Measurements from ENCODE around the gene TMEM63C. TPM values are rescaled to one million over a fixed set of nuclear protein-coding genes. Genes with fewer than 3 reads are reported as not detected.

Gene TMEM63C
- polyA plus RNA-seq, 1 donor from 2014 or later = 11.1 TPM

DNA sequence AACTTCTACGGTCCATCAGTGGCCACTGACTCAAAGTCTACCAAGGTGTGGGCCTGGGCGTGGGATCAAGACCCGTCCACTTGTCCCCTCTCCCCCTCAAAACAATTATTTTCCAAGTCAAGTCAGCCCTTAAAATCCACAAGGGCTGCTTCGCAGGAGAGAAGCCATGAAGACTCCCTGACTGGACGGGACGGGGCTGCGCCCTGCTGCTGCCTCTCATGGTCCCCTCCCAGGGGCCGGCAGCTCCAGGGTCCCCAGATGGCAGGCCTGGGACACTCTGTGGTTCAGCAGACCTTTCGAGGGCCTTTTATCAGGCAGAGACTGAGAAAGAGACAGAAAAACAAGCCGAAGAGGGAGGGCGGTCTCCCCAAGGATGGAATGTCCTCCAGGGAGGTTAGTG is 78.6 kb downstream of the TMEM63C start:
- H2AFZ ChIP-seq (ENCODE audit: low read depth, low read length) = no peak overlapping the region

DNA sequence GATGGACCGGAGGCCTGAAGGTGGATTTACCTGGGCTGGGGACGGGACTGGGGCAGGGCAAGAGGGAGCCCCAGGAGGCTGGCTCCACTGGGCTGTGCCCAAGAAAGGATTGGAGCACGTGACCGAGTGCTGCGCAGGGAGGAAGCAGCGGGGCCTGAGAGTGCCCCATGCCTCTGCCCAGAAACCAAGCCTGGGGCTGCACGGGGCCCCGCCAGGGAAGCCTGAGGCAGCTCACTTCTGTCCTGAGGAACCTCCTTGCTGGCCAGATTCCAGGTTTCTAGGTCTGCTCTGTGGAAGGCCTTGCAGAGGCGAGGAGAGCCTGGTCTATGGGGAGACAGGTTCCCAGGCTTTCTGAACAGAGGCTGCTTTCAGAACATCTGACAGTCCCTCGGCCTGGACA is 79.0 kb downstream of the TMEM63C start:
- no peak overlapping the region for H3K9ac ChIP-seq (ENCODE audit: low read length)
- H3K4me2 ChIP-seq (ENCODE audit: low read length) = no peak overlapping the region
- H3K27ac ChIP-seq (ENCODE audit: low read length) = no peak overlapping the region
- H3K9me3 ChIP-seq (ENCODE audit: low read length) = no peaks in the 10 kb centered on the region
- no peak overlapping the region for H2AFZ ChIP-seq (ENCODE audit: low read depth, low read length)
- no peaks in the 10 kb centered on the region for H3K27me3 ChIP-seq (ENCODE audit: insufficient read depth, low read depth, low read length)
- H3K9me2 ChIP-seq (ENCODE audit: insufficient read depth, low read length) = no peaks in the 10 kb centered on the region
- no peak overlapping the region for H3K4me3 ChIP-seq (ENCODE audit: low read length)
- no peaks in the 10 kb centered on the region for H3K36me3 ChIP-seq (ENCODE audit: insufficient read depth, low read length)
- H3F3A ChIP-seq (ENCODE audit: insufficient read depth, low read length, poor library complexity, severe bottlenecking) = no peaks in the 10 kb centered on the region
- TF ChIP-seq, protein P1, sequence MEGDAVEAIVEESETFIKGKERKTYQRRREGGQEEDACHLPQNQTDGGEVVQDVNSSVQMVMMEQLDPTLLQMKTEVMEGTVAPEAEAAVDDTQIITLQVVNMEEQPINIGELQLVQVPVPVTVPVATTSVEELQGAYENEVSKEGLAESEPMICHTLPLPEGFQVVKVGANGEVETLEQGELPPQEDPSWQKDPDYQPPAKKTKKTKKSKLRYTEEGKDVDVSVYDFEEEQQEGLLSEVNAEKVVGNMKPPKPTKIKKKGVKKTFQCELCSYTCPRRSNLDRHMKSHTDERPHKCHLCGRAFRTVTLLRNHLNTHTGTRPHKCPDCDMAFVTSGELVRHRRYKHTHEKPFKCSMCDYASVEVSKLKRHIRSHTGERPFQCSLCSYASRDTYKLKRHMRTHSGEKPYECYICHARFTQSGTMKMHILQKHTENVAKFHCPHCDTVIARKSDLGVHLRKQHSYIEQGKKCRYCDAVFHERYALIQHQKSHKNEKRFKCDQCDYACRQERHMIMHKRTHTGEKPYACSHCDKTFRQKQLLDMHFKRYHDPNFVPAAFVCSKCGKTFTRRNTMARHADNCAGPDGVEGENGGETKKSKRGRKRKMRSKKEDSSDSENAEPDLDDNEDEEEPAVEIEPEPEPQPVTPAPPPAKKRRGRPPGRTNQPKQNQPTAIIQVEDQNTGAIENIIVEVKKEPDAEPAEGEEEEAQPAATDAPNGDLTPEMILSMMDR (IDR thresholded peaks at IDR 0.05; ENCODE audit: poor library complexity, severe bottlenecking) = no peak
- TF ChIP-seq RAD21 (conservative IDR thresholded peaks at IDR 0.05) (no peak), POLR2AphosphoS5 (IDR thresholded peaks at IDR 0.05) (no peak), EZH2 (IDR thresholded peaks at IDR 0.05; ENCODE audit: borderline replicate concordance, insufficient read depth, low read length, poor library complexity, severe bottlenecking) (no peak), MXI1 (conservative IDR thresholded peaks at IDR 0.05; ENCODE audit: poor library complexity, severe bottlenecking) (no peak), TAF1 (IDR thresholded peaks at IDR 0.05; ENCODE audit: low read depth) (no peak)
- no peaks in the 10 kb centered on the region for H4K20me1 ChIP-seq (ENCODE audit: insufficient read depth)
- H3K79me2 ChIP-seq (replicated peaks; ENCODE audit: insufficient read depth, low read length) = no peaks in the 10 kb centered on the region

More for the DNA sequence above, 78.6 kb downstream of the TMEM63C start:
- no peak for TF ChIP-seq RAD21 (conservative IDR thresholded peaks at IDR 0.05)
- no peak for TF ChIP-seq SMC3 (conservative IDR thresholded peaks at IDR 0.05; ENCODE audit: poor library complexity)
- TF ChIP-seq, protein P1 (IDR thresholded peaks at IDR 0.05; ENCODE audit: poor library complexity, severe bottlenecking) = no peak
- no peak for TF ChIP-seq TAF1 (IDR thresholded peaks at IDR 0.05; ENCODE audit: low read depth)
- no peak for TF ChIP-seq POLR2AphosphoS5 (IDR thresholded peaks at IDR 0.05)
- TF ChIP-seq EZH2 (IDR thresholded peaks at IDR 0.05; ENCODE audit: borderline replicate concordance, insufficient read depth, low read length, poor library complexity, severe bottlenecking) = no peak
- no peak for TF ChIP-seq MXI1 (conservative IDR thresholded peaks at IDR 0.05; ENCODE audit: poor library complexity, severe bottlenecking)
- TF ChIP-seq, protein P2, sequence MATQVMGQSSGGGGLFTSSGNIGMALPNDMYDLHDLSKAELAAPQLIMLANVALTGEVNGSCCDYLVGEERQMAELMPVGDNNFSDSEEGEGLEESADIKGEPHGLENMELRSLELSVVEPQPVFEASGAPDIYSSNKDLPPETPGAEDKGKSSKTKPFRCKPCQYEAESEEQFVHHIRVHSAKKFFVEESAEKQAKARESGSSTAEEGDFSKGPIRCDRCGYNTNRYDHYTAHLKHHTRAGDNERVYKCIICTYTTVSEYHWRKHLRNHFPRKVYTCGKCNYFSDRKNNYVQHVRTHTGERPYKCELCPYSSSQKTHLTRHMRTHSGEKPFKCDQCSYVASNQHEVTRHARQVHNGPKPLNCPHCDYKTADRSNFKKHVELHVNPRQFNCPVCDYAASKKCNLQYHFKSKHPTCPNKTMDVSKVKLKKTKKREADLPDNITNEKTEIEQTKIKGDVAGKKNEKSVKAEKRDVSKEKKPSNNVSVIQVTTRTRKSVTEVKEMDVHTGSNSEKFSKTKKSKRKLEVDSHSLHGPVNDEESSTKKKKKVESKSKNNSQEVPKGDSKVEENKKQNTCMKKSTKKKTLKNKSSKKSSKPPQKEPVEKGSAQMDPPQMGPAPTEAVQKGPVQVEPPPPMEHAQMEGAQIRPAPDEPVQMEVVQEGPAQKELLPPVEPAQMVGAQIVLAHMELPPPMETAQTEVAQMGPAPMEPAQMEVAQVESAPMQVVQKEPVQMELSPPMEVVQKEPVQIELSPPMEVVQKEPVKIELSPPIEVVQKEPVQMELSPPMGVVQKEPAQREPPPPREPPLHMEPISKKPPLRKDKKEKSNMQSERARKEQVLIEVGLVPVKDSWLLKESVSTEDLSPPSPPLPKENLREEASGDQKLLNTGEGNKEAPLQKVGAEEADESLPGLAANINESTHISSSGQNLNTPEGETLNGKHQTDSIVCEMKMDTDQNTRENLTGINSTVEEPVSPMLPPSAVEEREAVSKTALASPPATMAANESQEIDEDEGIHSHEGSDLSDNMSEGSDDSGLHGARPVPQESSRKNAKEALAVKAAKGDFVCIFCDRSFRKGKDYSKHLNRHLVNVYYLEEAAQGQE (IDR thresholded peaks at IDR 0.05; ENCODE audit: borderline replicate concordance) = no peak
- TF ChIP-seq EP300 (conservative IDR thresholded peaks at IDR 0.05; ENCODE audit: poor library complexity, severe bottlenecking) = no peak
- no peak overlapping the region for H3K4me2 ChIP-seq (ENCODE audit: low read length)
- H3K9me2 ChIP-seq (ENCODE audit: insufficient read depth, low read length) = no peaks in the 10 kb centered on the region
- no peak overlapping the region for H3K9ac ChIP-seq (ENCODE audit: low read length)
- no peaks in the 10 kb centered on the region for H3K9me3 ChIP-seq (ENCODE audit: low read length)
- no peak overlapping the region for H3K4me3 ChIP-seq (ENCODE audit: low read length)
- H3K36me3 ChIP-seq (ENCODE audit: insufficient read depth, low read length) = no peaks in the 10 kb centered on the region
- H3K27me3 ChIP-seq (ENCODE audit: insufficient read depth, low read depth, low read length) = no peaks in the 10 kb centered on the region
- no peaks in the 10 kb centered on the region for H3K79me2 ChIP-seq (replicated peaks; ENCODE audit: insufficient read depth, low read length)
- H3K27ac ChIP-seq (ENCODE audit: low read length) = no peak overlapping the region
- H3F3A ChIP-seq (ENCODE audit: insufficient read depth, low read length, poor library complexity, severe bottlenecking) = no peaks in the 10 kb centered on the region
- no peaks in the 10 kb centered on the region for H4K20me1 ChIP-seq (ENCODE audit: insufficient read depth)

All from neural cell (in vitro differentiated cells).